Measurements from ENCODE around the gene GP9.

DNA sequence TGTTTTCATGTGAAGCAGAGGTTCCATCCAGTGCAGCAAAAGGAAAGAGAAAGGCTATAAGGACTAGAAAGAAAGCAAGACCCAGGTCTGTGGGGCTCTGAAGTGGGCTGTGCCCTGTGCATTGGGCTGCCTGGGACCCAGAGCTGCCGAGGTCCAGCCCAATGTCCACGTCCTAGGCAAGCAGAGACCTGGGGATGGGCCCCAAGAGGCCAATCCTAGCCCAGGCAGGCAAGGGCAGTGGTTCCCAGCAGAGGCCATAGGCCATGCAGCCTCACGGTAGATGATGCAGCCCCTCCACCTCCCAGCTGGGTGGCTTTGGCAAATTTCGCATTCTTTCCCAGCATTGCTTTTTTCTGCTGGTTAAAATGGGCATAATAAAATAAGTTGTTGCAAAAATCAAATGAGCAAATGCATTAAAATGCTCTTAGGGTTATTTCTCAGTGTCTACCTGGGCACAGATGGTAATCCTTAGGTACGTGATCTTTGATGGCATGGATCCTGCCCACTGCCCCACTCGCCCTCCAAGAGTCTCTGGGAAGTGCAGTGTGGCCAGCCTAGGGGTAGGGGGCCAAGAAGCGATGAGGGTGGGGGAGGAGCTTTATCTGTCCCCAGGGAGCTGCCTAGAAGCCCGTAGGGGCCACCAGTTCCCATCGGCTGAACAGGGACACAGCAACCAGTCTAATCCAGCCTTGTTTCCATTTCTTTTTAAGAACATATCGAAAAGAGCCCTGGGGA lies 22.3 kb upstream of the GP9 start:
- TF ChIP-seq MXI1 (conservative IDR thresholded peaks at IDR 0.05; ENCODE audit: poor library complexity, severe bottlenecking) (no peak), SMC3 (conservative IDR thresholded peaks at IDR 0.05; ENCODE audit: poor library complexity) (no peak), EP300 (conservative IDR thresholded peaks at IDR 0.05; ENCODE audit: poor library complexity, severe bottlenecking) (no peak), EZH2 (IDR thresholded peaks at IDR 0.05; ENCODE audit: borderline replicate concordance, insufficient read depth, low read length, poor library complexity, severe bottlenecking) (no peak), POLR2AphosphoS5 (IDR thresholded peaks at IDR 0.05) (no peak)
- TF ChIP-seq, protein P1, sequence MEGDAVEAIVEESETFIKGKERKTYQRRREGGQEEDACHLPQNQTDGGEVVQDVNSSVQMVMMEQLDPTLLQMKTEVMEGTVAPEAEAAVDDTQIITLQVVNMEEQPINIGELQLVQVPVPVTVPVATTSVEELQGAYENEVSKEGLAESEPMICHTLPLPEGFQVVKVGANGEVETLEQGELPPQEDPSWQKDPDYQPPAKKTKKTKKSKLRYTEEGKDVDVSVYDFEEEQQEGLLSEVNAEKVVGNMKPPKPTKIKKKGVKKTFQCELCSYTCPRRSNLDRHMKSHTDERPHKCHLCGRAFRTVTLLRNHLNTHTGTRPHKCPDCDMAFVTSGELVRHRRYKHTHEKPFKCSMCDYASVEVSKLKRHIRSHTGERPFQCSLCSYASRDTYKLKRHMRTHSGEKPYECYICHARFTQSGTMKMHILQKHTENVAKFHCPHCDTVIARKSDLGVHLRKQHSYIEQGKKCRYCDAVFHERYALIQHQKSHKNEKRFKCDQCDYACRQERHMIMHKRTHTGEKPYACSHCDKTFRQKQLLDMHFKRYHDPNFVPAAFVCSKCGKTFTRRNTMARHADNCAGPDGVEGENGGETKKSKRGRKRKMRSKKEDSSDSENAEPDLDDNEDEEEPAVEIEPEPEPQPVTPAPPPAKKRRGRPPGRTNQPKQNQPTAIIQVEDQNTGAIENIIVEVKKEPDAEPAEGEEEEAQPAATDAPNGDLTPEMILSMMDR (IDR thresholded peaks at IDR 0.05; ENCODE audit: poor library complexity, severe bottlenecking) = no peak
